Dedifferentiated amniotic fluid mesenchymal stem cell (primary cell): ENCODE measurements around the gene XIRP1.

Experiments
- DNase-seq: peaks from one replicate; pipeline ENCODE4 v3.0.0-alpha.2; 2016; ENCODE audit errors: extremely low spot score

Gene XIRP1

DNA sequence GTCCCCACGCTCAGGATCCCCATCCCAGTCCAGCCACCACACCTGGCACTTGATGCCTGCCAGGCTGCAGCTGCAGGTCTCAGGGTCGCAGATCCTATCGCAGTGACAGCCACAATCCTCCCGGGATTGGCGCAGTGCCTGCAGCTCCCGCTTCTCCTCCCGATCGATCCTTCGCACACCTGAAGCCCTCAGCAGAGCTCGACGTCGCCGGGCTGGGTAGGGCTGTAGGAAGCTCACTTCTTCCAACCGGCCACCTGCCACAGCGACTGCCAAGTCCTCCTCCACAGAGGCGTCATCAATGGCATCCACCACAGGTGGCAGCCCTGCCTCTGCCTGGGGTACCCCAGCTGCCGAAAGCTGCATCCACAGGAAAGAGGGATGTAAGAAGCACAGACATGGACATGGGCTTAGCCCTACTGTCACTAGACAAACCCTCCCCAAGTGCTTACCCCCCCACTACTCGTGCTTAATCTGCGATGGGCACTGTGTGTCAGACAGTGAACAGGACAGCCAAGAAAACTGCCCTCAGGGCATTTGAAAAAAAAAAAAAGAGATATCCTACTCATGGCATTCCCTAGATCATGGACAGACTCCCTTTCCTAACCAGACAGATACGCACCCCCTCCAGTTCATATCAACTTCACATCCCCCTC, 48.2 kb downstream of the XIRP1 start:
- DNase-seq: no peak

DNA sequence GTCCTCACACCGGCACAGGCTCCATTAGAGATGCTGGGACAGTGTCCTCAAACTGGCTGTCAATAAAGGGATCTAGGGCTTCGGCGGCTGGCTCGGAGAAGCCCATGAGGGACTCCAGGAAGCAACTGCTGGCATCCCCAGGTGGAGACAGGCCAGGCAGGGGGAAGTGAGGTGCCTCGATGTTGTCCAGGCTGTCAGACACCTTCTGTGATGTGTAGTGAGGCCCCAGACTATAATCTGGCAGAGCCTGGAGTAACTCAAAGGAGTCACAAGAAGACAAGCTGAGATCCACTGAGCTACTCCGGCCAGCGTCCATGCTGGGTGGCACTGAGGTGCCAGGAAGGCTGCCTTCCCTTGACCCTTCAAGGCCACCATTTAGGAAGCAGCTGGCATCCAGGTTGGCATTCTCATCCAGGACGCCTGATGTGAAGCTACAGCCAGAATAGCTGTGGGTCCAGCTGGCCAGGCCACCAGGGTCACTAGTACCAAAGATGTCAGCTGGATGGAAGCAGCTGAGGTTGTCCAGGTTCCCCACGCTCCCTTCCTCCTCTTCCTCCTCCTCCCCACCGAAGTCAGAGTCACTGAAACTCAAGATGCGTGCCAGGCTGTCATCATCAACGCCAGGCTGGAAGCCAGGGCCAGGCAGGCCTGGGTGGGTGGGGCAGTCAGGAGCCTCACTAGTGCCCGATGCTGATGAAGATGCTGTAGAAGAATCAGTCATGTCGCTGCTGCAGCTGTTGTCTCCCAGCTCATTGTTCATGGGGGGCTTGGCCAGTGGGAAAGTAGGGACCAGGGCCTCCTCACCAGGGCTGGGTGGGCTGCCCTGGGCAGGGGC, 49.1 kb downstream of the XIRP1 start:
- no peak for DNase-seq

DNA sequence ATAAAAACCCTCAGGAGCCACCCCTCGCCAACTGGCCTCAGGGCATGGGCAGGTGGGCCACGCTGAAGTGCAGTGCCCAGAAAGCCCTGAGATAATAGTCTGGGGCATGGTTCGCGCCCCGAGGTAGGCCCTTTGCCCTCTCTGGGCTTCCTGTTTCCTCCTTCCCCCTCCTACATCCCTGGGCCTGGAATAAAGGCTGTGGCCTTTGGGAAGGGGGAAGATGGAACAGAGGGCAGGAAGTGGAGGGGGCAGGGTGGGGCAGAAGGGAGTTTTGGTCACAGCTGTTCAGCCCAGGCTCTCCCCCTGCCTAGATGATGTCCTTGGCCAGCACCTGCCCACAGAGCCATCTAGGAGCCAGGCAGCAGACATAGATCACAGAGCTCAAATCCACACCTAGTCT, 50.3 kb downstream of the XIRP1 start:
- no peak for DNase-seq

DNA sequence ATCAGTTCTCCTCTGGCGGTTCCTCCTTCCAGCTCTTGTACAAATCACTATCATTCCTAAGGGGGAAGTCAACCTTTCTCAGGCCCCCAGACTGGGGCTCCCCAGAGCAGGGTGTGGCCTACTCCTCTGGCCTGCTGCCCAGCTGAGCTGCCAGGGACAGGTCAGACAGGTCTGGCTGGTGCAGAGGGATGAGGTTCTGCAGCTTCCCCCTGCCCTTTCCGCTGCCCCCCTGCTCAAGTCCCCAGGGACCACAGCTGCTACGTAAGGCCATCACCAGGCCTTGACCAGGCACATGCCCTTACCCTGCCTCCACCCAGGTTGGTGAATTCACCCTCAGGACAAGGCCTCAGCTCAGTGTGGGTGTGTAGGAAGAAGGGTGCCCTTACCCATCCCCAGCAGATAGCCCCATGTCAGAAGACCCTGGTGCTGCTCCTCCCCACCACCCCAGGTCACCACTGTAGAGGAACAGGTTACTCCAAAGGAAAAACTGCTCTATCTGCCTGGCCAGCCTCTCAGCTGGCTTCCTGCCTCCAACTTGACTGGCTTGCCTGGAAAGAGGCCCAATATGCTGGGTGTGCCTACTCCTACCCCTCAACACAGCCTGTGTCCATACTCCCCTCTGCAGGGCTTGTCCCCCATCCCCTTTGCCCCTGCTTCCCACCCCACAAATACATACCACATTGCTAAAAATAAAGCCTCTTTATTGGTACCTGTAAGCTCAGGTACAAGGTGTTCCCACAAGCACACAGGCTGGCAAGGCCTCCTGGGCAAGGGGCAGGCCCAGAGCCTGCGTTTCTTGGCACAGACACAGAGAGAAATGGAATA, 51.0 kb downstream of the XIRP1 start:
- no peak for DNase-seq

DNA sequence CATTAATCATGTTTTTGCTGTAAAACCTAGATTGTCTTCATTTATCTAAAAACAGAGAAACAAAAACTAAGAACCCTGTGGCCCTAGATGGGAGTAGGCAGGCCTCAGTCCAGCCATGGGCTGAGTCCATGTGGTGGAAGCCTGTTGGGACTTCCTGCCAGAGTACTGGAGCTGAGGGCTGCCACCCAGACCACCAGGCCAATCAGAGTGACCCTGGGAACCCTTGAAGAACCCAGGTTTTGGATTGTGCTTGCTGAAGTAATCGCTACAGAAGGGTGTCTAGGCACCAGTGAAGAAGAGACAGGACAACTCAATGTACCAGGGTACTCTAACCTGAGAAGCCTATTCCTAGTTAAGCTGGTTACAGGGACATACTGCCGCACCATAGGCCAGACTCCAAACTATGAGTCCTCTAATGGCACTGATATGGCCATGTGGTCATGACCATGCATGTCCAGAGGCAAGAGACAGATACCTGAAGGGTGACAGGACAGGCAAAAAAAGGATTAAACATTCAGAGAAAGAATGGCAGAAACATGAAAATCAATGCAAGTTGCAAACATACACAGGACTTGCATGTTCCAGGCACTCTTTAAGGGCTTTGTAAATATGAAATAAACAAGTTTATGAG, 51.9 kb downstream of the XIRP1 start:
- no peak for DNase-seq

DNA sequence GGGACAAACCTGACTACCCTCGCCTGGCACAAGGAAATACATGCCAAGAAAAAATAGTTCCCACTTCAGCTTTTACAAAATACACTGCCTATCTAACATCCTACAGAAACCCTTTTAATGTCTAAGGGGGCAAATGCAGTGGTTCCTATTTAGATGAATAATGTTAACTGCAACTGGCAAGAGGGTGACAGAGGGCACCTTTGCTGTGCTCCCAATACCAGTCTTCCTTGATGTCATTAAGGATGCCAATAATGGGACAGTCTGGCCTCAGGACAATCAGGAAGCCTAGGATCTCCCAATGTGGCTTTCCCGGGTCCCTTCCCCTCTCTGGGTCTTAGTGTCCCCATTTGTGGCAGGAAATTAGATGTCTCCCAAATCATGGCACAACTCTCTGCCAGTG, 53.0 kb downstream of the XIRP1 start:
- DNase-seq: no peak

DNA sequence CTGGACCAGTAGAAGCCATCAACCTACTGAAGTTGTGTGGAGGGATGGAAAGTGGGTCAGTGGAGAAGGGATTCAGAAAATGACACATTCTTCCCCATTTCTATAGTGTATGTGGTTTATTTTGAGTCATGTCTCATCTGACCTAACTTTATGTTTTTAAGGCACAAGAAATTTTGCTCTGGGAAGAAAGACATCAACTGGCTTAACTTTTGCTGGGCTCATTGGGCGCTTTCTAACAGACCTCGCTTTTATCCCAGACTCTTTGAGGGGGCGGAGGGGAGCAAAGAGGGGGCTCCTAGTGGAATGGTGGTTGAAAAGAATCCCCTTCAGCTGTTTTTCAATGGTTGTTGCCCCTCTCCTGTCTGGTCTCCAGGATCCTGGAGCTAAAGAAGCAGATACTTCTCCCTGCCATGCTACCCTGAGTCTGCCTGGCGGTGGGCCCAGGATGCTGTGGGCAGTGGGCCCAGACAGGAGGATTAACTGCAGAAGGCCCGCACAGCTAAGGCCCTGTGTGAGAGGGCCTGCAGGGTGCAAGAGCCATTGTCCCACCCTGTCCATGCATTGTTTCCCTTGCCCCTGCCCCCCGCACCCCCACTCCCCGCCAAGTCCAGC, 53.5 kb downstream of the XIRP1 start:
- DNase-seq: no peak

DNA sequence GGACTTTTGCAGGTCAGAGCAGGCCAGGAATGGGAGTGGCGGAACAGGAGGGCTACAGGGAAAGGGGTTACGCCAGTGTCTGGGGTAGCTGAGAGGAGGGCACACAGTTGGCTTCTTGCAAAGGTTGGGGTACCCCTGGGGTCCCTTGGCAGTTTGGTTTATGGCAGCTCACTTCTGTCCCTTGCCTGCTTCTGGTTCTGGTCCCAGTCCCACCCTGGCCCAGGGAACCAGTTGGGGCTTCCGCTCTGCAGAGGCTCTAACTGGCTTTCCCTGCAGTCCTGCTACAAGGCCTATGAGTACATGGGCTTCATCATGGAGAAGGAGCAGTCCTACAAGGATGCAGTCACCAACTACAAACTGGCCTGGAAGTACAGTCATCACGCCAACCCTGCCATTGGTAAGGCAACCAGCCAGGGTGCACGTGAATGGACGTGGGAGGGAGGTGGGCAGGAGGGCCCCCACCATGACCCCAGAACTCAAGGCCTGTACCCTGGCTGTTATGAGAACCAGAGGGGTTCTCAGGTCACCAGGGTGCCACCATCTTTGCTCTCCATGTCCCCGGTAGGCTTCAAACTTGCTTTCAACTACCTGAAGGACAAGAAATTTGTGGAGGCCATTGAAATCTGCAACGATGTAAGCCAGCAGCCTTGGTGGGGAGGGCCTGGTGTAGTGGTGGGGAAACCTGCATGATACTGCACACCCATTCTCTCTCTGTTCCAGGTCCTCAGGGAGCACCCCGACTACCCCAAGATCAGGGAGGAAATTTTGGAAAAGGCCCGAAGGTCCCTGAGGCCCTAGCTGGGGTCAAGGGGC, 54.2 kb downstream of the XIRP1 start:
- DNase-seq: no peak

DNA sequence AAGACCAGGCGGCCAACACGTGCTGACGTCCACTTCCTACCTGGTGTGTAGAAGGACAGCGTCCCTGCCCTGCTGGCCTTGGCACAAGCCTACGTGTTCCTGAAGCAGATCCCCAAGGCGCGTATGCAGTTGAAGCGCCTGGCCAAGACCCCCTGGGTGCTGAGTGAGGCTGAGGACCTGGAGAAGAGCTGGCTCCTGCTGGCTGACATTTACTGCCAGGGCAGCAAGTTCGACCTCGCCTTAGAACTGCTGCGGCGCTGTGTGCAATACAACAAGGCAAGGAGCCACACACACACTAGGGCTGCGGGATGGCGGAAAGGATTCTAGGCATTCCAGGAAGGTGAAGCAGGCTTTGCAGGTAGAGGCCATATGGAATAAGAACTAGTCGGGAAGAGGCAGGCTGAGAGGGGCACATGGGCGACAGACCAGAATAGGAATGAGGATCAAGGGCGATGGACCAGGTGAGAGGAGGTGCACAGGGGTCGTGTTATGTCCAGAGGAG, 54.9 kb downstream of the XIRP1 start:
- no peak for DNase-seq

DNA sequence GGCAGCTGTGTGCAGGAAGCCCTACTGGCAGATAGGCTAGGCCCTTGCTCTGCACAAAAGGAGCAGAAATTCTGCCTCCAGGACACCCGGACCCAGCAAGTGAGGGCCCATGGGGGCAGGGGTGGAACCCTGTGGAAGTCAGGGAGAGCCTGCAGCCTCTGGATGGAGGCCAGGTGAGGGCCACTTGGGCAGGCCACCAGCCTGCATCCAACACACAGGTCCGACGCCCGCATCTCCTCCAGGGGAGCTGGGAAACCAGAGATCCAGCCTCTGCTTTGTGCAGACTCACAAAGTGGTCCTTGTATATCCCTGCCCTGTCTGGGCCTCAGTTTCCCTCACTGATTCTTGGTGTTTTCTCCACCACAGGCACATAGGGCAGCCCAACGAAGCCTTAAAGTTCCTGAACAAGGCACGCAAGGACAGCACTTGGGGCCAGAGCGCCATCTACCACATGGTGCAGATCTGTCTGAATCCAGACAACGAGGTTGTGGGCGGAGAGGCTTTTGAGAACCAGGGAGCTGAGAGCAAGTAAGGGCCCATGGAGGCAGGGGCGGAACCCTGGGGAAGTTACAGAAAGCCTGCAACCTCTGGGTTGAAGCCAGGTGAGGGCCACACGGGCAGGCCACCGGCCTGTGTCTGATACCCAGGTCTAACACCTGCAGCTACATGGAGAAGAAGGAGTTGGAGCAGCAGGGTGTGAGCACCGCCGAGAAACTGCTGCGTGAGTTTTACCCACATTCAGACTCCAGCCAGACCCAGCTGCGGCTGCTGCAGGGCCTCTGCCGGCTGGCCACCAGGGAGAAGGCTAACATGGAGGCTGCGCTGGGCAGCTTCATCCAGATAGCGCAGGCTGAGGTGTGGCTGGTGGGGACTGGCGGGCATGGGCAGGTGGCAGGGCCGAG, 55.6 kb downstream of the XIRP1 start:
- DNase-seq: no peak

DNA sequence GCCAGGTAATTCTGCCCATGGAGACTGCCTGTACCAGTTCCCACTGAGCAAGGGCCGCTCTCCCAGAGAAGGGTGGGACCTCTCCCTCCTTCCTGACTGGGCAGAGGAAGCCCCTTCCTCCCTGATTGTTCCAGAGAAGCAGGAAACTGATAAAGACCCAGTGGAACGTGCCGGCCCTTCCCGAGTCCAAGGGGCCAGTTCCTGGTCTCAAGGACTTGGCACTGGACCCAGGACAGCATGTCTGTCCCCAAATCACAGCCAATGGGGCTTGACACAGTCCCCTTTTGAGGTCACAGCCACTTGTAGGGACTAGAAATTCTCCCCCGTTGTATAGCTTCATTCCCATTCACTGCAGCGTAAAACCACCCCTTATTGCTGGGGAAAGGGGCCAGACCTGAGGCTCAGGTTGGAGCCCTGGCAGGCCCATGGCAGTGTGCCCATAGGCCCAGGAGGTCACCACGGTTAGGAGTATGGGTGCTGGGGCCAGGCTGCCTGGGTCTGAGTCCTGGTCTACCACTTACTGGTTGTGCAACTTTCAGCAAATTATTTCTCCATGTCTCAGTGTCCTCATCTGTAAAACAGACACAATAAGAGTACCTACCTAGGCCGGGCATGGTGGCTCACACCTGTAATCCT, 57.1 kb downstream of the XIRP1 start:
- no peak for DNase-seq

DNA sequence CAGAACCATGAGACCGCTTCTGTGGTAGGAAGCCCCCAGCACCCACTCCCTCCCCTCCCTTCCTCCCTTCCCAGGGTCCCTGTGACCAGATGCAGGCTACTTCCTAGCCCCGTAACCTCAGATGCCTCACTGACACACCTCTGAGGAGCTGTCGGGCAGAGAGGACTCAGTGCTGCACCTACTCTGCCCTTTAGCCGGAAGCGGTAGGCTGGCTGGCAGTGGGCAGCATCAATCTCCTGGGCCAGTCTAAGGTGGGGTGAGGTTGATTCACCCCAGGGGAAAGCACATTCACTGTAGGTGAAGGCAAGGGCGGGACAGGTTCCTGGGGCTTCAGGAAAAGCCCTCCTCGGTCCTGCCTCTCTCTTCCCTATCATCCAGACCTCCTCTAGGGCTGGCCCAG, 58.1 kb downstream of the XIRP1 start:
- DNase-seq: no peak

DNA sequence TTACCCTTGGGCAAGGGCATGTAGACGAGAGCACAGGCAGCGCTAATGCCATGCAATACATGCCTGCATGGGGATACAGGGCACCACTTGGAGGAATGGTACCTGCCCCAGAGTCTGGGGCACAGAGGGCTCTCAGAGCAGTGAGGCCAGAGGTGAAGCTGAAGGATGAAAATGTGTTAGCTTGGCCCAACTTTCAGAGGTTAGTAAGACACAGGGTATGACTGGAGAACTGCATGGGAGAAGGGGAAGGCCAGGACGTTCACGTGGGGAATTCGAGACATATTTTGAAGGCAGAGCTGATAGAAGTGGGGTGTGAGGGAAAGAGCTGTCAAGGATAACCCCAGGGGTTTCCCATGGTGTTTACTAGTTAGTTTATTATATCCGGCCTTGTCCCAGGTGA, 58.6 kb downstream of the XIRP1 start:
- no peak for DNase-seq
